GM19025 (cell line): ENCODE results near the gene NGRN.
"Not testable (repeated sequence)": the region's sequence is repeated elsewhere in the genome, so short reads cannot be mapped to it uniquely, and the experiment has no call there.

ENCODE experiments used
- ATAC-seq: cut with Tn5 transposase; IDR thresholded peaks from one replicate; pipeline ENCODE4 v1.9.1; 2021; ENCODE audit warnings: mild to moderate bottlenecking, low read depth, moderate library complexity; ENCODE audit not compliant: unreplicated experiment

Gene NGRN

GRCh38 chr15:90271459-90272166 lies 6.1 kb downstream of the NGRN start:
- no peak for ATAC-seq

DNA sequence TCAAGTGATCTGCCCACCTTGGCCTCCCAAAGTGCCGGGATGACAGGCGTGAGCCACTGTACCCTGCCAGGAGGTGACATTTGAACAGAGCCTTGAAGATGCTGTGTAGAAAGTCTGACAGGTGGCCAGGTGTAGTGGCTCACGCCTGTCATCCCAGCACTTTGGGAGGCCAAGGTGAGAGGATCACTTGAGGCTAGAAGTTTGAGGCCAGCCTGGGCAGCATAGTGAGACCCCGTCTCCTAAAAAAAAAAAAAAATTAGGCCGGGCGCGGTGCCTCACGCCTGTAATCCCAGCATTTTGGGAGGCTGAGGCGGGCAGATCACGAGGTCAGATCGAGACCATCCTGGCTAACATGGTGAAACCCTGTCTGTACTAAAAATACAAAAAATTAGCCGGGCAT lies 13.0 kb downstream of the NGRN start:
- ATAC-seq: not testable (repeated sequence)

DNA sequence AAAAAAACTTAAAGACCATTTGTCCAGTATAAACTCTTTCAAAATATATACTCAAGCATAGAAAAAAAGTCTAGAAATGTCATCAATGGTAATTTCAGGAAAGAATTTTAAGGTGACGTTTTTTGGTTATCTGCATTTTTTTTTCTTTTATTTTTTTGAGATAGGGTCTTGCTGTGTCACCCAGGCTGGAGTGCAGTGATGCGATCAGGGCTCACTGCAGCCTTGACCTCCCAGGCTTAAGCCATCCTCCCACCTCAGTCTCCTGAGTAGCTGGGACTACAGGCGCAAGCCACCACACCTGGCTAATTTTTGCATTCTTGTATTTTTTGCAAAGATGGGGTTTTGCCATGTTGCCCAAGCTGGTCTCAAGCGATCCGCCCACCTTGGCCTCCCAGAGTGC lies 15.3 kb downstream of the NGRN start:
- ATAC-seq: not testable (repeated sequence)

- ATAC-seq: not testable (repeated sequence)
These were observed 16.2 kb downstream of the NGRN start for GRCh38 chr15:90281637-90282036.

DNA sequence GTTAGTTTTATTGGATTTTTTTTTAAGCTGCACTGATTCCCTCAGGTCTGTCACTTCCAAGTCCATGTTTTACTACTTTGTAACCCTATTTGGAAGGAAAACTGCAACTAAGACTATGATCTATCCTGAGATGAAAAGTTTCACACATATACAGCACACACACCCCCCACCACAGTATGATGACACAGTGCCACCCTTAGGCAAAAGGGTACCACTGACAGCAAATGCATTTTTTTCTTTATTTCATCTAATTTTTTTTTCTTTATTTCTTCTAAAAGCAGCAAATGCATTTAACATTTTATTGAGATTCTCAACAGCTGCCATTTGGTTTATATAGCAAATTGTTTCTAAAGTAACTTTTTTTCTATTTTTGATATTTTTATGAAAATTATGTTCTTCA lies 21.2 kb downstream of the NGRN start:
- ATAC-seq: no peak

DNA sequence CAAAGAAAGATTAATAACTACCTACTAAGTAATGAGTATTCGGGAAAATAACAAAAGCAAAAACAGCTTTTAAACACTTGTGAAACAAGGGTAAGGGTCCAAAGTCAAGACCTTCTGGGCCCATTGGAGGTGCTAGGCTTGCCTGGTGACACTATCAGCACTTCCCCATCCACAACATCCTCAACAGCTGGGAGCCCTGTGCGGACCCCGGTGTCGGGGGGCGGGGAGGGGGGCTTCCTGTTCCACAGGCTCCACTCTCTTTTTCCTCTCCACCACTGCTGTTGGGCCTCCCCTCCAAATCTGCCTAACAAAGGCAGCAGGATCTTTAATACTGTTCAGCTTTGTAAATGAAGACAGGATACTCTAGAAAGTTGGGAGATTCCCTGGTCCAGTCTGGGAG lies 21.6 kb downstream of the NGRN start:
- ATAC-seq: no peak

DNA sequence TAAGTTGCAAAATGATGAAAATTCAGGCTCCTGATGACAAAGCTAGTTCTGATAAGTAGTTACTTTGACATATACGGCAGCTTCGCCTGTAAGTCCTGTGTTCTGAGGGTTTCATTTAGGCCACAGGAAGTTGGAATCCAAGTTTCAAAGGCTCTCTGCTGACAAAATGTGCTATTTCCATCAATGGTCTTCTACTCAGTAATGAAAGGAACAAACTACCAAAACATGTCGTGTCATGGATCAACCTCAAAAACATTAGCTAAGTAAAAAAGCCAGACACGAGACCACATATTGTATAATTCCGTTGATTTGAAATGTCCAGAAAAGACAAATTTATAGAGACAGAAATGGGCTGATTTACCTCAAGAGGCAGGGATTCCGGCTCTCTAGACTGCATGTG lies 22.5 kb downstream of the NGRN start:
- ATAC-seq: no peak

- ATAC-seq: no peak
These were observed 26.3 kb downstream of the NGRN start for GRCh38 chr15:90291679-90292356.

GRCh38 chr15:90293040-90293810 lies 27.8 kb downstream of the NGRN start:
- ATAC-seq: not testable (repeated sequence)

DNA sequence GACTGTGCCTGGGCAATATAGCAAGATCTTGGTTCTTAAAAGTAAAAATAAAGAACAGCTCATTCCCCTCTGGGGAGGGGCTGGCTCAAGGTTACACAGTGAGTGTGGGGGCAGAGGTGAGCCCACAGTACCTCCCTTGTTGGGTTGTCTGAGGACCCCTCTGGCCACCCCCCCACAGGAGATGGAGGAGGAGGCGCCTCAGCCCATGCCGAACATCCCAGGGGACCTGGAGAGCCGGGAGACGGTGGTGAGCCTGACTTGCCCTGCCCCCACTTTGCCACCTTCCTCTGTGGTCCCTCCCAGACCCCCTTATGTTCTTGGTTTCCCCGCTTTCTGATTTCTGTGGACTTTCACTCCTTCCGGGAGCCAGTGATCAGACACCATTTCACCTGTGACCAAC lies 28.7 kb downstream of the NGRN start:
- no peak for ATAC-seq

DNA sequence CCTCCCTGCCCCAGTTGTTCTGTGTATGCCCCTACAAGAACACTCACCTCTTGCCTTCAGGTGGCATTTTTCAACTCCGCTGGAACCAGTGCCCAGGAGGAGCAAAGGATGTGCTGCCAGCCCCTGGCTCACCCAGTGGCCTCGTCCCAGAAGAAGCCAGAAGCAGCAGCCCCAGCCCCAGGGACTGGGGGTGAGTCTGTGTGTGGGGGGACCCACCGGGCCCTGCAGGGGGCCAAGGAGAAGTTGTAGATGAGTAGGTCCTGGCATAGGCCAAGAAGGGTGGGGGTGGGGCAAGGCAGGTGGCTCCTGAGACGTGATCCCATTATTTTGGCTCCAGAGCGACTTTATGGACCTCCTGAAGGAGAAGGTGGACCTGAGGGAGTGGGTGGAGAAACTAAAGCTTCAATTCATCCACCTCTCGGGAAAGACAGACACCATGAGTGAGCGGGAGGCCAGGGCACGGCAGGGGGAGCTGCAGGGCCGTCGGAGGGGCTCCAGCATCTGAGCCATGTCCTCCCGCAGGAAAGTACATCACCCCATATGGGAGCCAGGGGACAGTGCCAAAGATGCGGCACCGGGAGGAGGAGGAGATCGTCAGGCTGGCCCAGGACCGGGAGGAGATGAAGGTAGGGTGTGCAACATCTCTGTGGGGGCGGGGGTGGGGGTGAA lies 29.3 kb downstream of the NGRN start:
- ATAC-seq: no peak

DNA sequence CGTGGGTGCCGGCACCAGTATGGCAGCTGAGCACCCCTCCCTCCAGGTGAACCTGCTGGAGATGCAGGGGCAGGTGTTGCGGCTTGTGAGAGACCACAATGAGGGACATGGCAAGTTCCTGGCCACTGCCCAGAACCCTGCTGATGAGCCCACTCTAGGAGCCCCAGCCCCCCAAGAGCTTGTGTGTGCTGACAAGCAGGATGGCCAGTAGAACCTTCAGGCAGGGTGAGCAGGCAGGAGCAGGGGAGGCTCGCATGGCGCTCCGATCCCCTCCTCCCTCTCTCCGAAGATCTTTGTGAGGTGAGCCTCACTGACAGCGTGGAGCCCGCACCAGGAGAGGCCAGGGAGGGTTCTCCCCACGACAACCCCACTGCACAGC lies 29.8 kb downstream of the NGRN start:
- ATAC-seq: no peak

DNA sequence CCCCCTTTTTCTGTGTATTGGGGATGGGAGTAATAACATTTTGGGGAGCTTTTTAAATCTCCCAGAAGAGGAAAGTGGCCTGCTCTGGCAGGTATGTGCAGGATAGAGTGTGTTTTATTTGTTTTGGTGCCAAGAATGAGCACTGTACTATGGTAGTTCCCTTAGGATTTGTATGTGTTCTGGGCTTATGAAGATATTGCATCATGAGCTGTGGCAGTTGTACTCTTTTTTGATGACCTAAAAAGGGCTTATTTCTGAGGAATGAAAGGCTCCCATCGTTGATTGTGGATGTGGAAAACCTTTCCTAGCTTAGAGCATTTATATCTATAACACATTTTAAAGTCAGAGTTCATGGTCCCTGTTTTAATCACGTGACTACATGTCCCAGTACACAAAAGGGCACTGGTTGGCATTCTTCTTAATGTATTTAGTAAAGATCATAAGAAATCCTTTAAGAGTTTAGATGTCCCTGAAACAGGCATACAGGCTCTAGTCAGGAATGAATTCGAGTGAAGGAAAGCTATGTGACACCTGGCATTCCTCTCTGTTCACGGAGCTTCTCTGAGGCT lies 30.9 kb downstream of the NGRN start:
- ATAC-seq: not testable (repeated sequence)

GRCh38 chr15:90297021-90297420 lies 31.5 kb downstream of the NGRN start:
- no peak for ATAC-seq

DNA sequence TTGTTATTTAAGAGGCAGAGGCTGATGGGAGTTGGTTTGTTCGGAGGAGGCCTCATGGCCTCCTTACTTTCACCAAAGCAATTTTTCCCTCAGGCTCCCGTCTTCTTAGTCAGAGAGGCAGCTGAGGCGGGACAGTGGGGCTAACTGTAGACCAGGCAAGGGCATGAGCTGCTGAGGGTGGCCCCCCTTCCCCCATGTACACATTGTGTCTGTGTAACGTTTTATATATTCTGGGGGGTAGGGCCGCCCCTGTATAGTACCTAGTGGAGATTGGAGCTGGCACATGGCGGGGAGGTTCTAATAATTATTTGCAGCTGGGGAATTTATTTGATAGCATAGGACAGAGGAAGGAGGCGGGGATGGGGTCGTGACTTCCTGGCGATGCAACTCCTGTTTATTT lies 35.1 kb downstream of the NGRN start:
- no peak for ATAC-seq

GRCh38 chr15:90300988-90301706 lies 35.7 kb downstream of the NGRN start:
- ATAC-seq: no peak

- ATAC-seq: no peak
These were observed 36.3 kb downstream of the NGRN start for GRCh38 chr15:90301707-90302300.

GRCh38 chr15:90305355-90305754 lies 39.9 kb downstream of the NGRN start:
- ATAC-seq: not testable (repeated sequence)

DNA sequence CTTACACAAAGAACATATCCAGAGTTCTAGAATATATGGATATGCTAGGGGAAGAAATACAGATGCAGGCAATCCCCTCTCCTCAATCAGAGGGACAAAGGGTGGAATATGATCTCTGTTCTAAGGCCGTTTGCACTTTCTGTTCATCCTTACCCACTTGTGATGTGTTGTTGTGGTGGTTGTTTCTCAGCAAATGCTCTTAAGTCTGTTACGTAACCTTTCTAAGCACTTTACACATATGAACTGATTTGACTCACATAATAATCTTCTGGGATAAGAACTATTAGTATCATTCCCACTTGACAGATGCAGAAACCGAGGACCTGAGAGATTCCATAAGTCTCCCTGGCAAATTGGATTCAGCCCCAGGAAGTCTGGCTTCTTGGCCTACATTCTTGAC lies 40.5 kb downstream of the NGRN start:
- ATAC-seq: no peak

DNA sequence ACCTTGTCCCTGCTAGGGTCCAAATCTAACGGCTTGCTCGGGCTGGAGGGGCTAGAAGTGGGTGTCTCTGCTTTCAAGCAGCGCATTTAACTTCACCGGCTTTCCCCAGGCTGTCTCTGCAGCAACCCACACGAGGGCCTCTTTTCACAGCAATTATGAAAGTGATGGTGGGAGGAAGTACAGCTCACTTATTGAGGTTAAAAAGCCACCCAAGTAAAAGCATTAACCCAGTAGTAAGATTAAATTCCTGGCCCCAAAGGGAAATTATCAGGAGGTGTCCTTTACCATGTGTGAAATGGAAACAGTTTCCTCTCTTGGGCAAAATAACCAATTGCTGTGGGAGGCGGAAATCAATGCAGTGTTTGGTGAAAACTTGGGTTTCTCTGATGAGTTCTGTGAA lies 41.1 kb downstream of the NGRN start:
- ATAC-seq: peak; percentile 55
